Measurements from ENCODE around the gene ZSWIM2. TPM values are rescaled to one million over a fixed set of nuclear protein-coding genes. Genes with fewer than 3 reads are reported as not detected.
"Not testable (repeated sequence)": the region's sequence is repeated elsewhere in the genome, so short reads cannot be mapped to it uniquely, and the experiment has no call there.

The ZSWIM2 gene
- total RNA-seq, 2 experiments from 2014 or later = not detected

- Mint-ChIP-seq H3K27me3 (no peaks in the 10 kb centered on the region), H3K4me3 (no peak overlapping the region), H3K36me3 (ENCODE audit: low read depth) (no peaks in the 10 kb centered on the region), H3K9me3 (ENCODE audit: low read depth) (no peaks in the 10 kb centered on the region), H3K4me1 (no peaks in the 10 kb centered on the region), H3K27ac (no peak overlapping the region)
- intact Hi-C loops (cut with DNase I, micrococcal nuclease) = no loop called here
- ATAC-seq = no peak
- DNase-seq = no peak
- CTCF ChIA-PET = no interaction called here
- POLR2A ChIA-PET = no interaction called here
Observed at GRCh38 chr2:186827862-186828492, 21.0 kb downstream of the ZSWIM2 start.

GRCh38 chr2:186827411-186827810 lies 21.6 kb downstream of the ZSWIM2 start:
- Mint-ChIP-seq H3K4me1 (no peaks in the 10 kb centered on the region), H3K9me3 (ENCODE audit: low read depth) (no peaks in the 10 kb centered on the region), H3K4me3 (no peak overlapping the region), H3K27me3 (no peaks in the 10 kb centered on the region), H3K36me3 (ENCODE audit: low read depth) (no peaks in the 10 kb centered on the region), H3K27ac (no peak overlapping the region)
- DNase-seq = no peak
- no peak for ATAC-seq
- intact Hi-C loops (cut with DNase I, micrococcal nuclease) = no loop called here
- ChIA-PET CTCF (no interaction called here), POLR2A (no interaction called here)

- DNase-seq (no peak), ATAC-seq (no peak)
- ChIA-PET POLR2A (no interaction called here), CTCF (no interaction called here)
- H3K27me3 Mint-ChIP-seq = no peaks in the 10 kb centered on the region
- H3K36me3 Mint-ChIP-seq (ENCODE audit: low read depth) = no peaks in the 10 kb centered on the region
- no peaks in the 10 kb centered on the region for H3K4me1 Mint-ChIP-seq
- H3K4me3 Mint-ChIP-seq = no peak overlapping the region
- H3K27ac Mint-ChIP-seq = no peak overlapping the region
- no peaks in the 10 kb centered on the region for H3K9me3 Mint-ChIP-seq (ENCODE audit: low read depth)
- intact Hi-C loops (cut with DNase I, micrococcal nuclease) = no loop called here
Observed at GRCh38 chr2:186822323-186822722, 26.6 kb downstream of the ZSWIM2 start.

GRCh38 chr2:186820303-186820702 lies 28.7 kb downstream of the ZSWIM2 start:
- ChIA-PET CTCF (no interaction called here), POLR2A (no interaction called here)
- H3K4me1 Mint-ChIP-seq = no peaks in the 10 kb centered on the region
- H3K36me3 Mint-ChIP-seq (ENCODE audit: low read depth) = no peaks in the 10 kb centered on the region
- no peaks in the 10 kb centered on the region for H3K27me3 Mint-ChIP-seq
- H3K9me3 Mint-ChIP-seq (ENCODE audit: low read depth) = no peaks in the 10 kb centered on the region
- no peak overlapping the region for H3K27ac Mint-ChIP-seq
- DNase-seq (no peak), ATAC-seq (no peak)
- intact Hi-C loops (cut with DNase I, micrococcal nuclease) = no loop called here
- H3K4me3 Mint-ChIP-seq = no peak overlapping the region

- DNase-seq; POLR2A ChIA-PET; H3K9me3 Mint-ChIP-seq (ENCODE audit: low read depth); H3K4me3 Mint-ChIP-seq; ATAC-seq; H3K36me3 Mint-ChIP-seq (ENCODE audit: low read depth); intact Hi-C loops (cut with DNase I, micrococcal nuclease); CTCF ChIA-PET; H3K27ac Mint-ChIP-seq; H3K4me1 Mint-ChIP-seq; H3K27me3 Mint-ChIP-seq: not testable (repeated sequence)
Observed at GRCh38 chr2:186811760-186812159, 37.2 kb downstream of the ZSWIM2 start.

GRCh38 chr2:186806591-186806990 lies 42.4 kb downstream of the ZSWIM2 start:
- POLR2A ChIA-PET = no interaction called here
- no peaks in the 10 kb centered on the region for H3K4me1 Mint-ChIP-seq
- ATAC-seq = no peak
- no peak overlapping the region for H3K27ac Mint-ChIP-seq
- H3K27me3 Mint-ChIP-seq = peaks cover 6% of the 10 kb centered on the region
- no peak for DNase-seq
- H3K9me3 Mint-ChIP-seq (ENCODE audit: low read depth) = no peaks in the 10 kb centered on the region
- H3K36me3 Mint-ChIP-seq (ENCODE audit: low read depth) = no peaks in the 10 kb centered on the region
- intact Hi-C loops (cut with DNase I, micrococcal nuclease) = no loop called here
- H3K4me3 Mint-ChIP-seq = no peak overlapping the region
- CTCF ChIA-PET = interaction anchor here (1.4 kb wide), 1 partner anchor 8 kb away, joined by 3 read pairs; no protein-coding TSS in a partner anchor

GRCh38 chr2:186798604-186799003 lies 50.4 kb downstream of the ZSWIM2 start:
- ATAC-seq; H3K27me3 Mint-ChIP-seq; H3K4me1 Mint-ChIP-seq; H3K36me3 Mint-ChIP-seq (ENCODE audit: low read depth); H3K4me3 Mint-ChIP-seq; POLR2A ChIA-PET; DNase-seq; H3K9me3 Mint-ChIP-seq (ENCODE audit: low read depth); intact Hi-C loops (cut with DNase I, micrococcal nuclease); H3K27ac Mint-ChIP-seq: not testable (repeated sequence)
- CTCF ChIA-PET = interaction anchor here (1.0 kb wide), 1 partner anchor 8 kb away, joined by 3 read pairs; no protein-coding TSS in a partner anchor

GRCh38 chr2:186784930-186785329 lies 64.0 kb downstream of the ZSWIM2 start:
- CTCF ChIA-PET = interaction anchor here (0.6 kb wide), 1 partner anchor 8 kb away, joined by 3 read pairs; no protein-coding TSS in a partner anchor
- no peaks in the 10 kb centered on the region for H3K4me1 Mint-ChIP-seq
- no peaks in the 10 kb centered on the region for H3K36me3 Mint-ChIP-seq (ENCODE audit: low read depth)
- no peaks in the 10 kb centered on the region for H3K27me3 Mint-ChIP-seq
- ATAC-seq (no peak), DNase-seq (no peak)
- intact Hi-C loops (cut with DNase I, micrococcal nuclease) = no loop called here
- peaks cover 7% of the 10 kb centered on the region for H3K9me3 Mint-ChIP-seq (ENCODE audit: low read depth)
- H3K4me3 Mint-ChIP-seq = no peak overlapping the region
- H3K27ac Mint-ChIP-seq = no peak overlapping the region
- POLR2A ChIA-PET = no interaction called here

- intact Hi-C loops (cut with DNase I, micrococcal nuclease) = no loop called here
- Mint-ChIP-seq H3K4me3 (no peak overlapping the region), H3K27me3 (no peaks in the 10 kb centered on the region), H3K36me3 (ENCODE audit: low read depth) (no peaks in the 10 kb centered on the region), H3K4me1 (no peaks in the 10 kb centered on the region), H3K27ac (no peak overlapping the region), H3K9me3 (ENCODE audit: low read depth) (peaks cover 2% of the 10 kb centered on the region)
- ATAC-seq (no peak), DNase-seq (no peak)
- POLR2A ChIA-PET = no interaction called here
- CTCF ChIA-PET = no interaction called here
Observed at GRCh38 chr2:186783254-186783653, 65.7 kb downstream of the ZSWIM2 start.

GRCh38 chr2:186780701-186781316 lies 68.2 kb downstream of the ZSWIM2 start:
- peaks cover 2% of the 10 kb centered on the region for H3K9me3 Mint-ChIP-seq (ENCODE audit: low read depth)
- DNase-seq = no peak
- H3K4me1 Mint-ChIP-seq = no peaks in the 10 kb centered on the region
- ChIA-PET CTCF (interaction anchor here (0.6 to 0.9 kb wide), 2 partner anchors 17 to 271 kb away, joined by 3 read pairs; no protein-coding TSS in a partner anchor), POLR2A (no interaction called here)
- ATAC-seq = no peak
- H3K27me3 Mint-ChIP-seq = no peaks in the 10 kb centered on the region
- H3K27ac Mint-ChIP-seq = no peak overlapping the region
- H3K36me3 Mint-ChIP-seq (ENCODE audit: low read depth) = no peaks in the 10 kb centered on the region
- intact Hi-C loops (cut with DNase I, micrococcal nuclease) = no loop called here
- H3K4me3 Mint-ChIP-seq = no peak overlapping the region
